AG09309 (cell line): ENCODE data around the gene GLIS1.

Experiments
- DNase-seq: peaks from one replicate; pipeline ENCODE4 v3.0.0-alpha.2; 2010; ENCODE audit warnings: low read depth
- H3K4me3 ChIP-seq: 2 replicates; pipeline ENCODE4 v1.5.1; 2011; ENCODE audit warnings: mild to moderate bottlenecking, low read depth, low read length, moderate library complexity; ENCODE audit not compliant: control insufficient read depth
- CTCF ChIP-seq: IDR thresholded peaks from 2 replicates; pipeline ENCODE4 v1.5.1; 2011; ENCODE audit warnings: mild to moderate bottlenecking, low read depth, low read length, inconsistent platforms; ENCODE audit not compliant: insufficient read depth, control insufficient read depth; ENCODE audit errors: missing control alignments

Gene GLIS1

GRCh38 chr1:53704804-53705445, 34.0 kb downstream of the GLIS1 start:
- DNase-seq: no peak
- H3K4me3 ChIP-seq: no peak overlapping the region
- TF ChIP-seq CTCF: no peak

GRCh38 chr1:53704304-53704703, 34.7 kb downstream of the GLIS1 start:
- DNase-seq: no peak
- no peak for TF ChIP-seq CTCF
- no peak overlapping the region for H3K4me3 ChIP-seq

GRCh38 chr1:53703174-53703573, 35.8 kb downstream of the GLIS1 start:
- no peak for TF ChIP-seq CTCF
- no peak overlapping the region for H3K4me3 ChIP-seq
- DNase-seq: no peak

GRCh38 chr1:53702341-53702740, 36.6 kb downstream of the GLIS1 start:
- no peak for DNase-seq
- no peak overlapping the region for H3K4me3 ChIP-seq
- no peak for TF ChIP-seq CTCF

GRCh38 chr1:53700776-53701175, 38.2 kb downstream of the GLIS1 start:
- DNase-seq: no peak
- TF ChIP-seq CTCF: no peak

GRCh38 chr1:53699981-53700380, 39.0 kb downstream of the GLIS1 start:
- TF ChIP-seq CTCF: no peak
- no peak for DNase-seq
- H3K4me3 ChIP-seq: no peak overlapping the region

More at GRCh38 chr1:53700776-53701175, 38.2 kb downstream of the GLIS1 start:
- no peak overlapping the region for H3K4me3 ChIP-seq
